PFSK-1 (cell line): ENCODE measurements around the gene FAM24B.

ENCODE experiments used
- FOXP2 ChIP-seq: optimal IDR thresholded peaks from 2 replicates; pipeline ENCODE3; 2011; ENCODE audit warnings: borderline replicate concordance, control low read depth, inconsistent platforms; ENCODE audit not compliant: insufficient read depth; ENCODE audit errors: extremely low read length, extremely low read depth
- POLR2AphosphoS5 ChIP-seq: IDR thresholded peaks from 2 replicates; pipeline ENCODE4 v1.6.1; 2012; ENCODE audit warnings: low read depth, mild to moderate bottlenecking, control low read depth, low read length, moderate library complexity
- SIN3A ChIP-seq: IDR thresholded peaks from 2 replicates; pipeline ENCODE4 v1.6.1; 2012; ENCODE audit warnings: mild to moderate bottlenecking, low read length, moderate library complexity, borderline replicate concordance; ENCODE audit not compliant: insufficient read depth
- TAF1 ChIP-seq: IDR thresholded peaks from 2 replicates; pipeline ENCODE4 v1.6.1; 2012; ENCODE audit warnings: low read length, control low read depth, borderline replicate concordance; ENCODE audit not compliant: insufficient read depth
- TF ChIP-seq, protein P1 (sequence below), 2 experiments: IDR thresholded peaks; 2 replicates each; pipeline versions ENCODE4 v1.6.1 to v1.8.0; 2011 to 2012; ENCODE audit warnings: low read depth in 2 of 2, low read length in 2 of 2, control low read depth in 1 of 2, inconsistent platforms in 1 of 2, mild to moderate bottlenecking in 1 of 2, moderate library complexity in 1 of 2; ENCODE audit not compliant: insufficient read depth in 1 of 2

FAM24B gene

GRCh38 chr10:122839505-122839904 lies 39.9 kb downstream of the FAM24B start:
- TF ChIP-seq SIN3A, result no peak
- TF ChIP-seq POLR2AphosphoS5, result no peak
- TF ChIP-seq, protein P1, sequence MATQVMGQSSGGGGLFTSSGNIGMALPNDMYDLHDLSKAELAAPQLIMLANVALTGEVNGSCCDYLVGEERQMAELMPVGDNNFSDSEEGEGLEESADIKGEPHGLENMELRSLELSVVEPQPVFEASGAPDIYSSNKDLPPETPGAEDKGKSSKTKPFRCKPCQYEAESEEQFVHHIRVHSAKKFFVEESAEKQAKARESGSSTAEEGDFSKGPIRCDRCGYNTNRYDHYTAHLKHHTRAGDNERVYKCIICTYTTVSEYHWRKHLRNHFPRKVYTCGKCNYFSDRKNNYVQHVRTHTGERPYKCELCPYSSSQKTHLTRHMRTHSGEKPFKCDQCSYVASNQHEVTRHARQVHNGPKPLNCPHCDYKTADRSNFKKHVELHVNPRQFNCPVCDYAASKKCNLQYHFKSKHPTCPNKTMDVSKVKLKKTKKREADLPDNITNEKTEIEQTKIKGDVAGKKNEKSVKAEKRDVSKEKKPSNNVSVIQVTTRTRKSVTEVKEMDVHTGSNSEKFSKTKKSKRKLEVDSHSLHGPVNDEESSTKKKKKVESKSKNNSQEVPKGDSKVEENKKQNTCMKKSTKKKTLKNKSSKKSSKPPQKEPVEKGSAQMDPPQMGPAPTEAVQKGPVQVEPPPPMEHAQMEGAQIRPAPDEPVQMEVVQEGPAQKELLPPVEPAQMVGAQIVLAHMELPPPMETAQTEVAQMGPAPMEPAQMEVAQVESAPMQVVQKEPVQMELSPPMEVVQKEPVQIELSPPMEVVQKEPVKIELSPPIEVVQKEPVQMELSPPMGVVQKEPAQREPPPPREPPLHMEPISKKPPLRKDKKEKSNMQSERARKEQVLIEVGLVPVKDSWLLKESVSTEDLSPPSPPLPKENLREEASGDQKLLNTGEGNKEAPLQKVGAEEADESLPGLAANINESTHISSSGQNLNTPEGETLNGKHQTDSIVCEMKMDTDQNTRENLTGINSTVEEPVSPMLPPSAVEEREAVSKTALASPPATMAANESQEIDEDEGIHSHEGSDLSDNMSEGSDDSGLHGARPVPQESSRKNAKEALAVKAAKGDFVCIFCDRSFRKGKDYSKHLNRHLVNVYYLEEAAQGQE (IDR thresholded peaks at IDR 0.05; ENCODE audit: insufficient read depth in 1 of 2, low read depth in 2 of 2, low read length in 2 of 2), result no peak
- no peak for TF ChIP-seq TAF1
- no peak for TF ChIP-seq FOXP2

- TF ChIP-seq SIN3A (no peak), FOXP2 (no peak), POLR2AphosphoS5 (no peak), TAF1 (no peak)
- TF ChIP-seq, protein P1 (IDR thresholded peaks at IDR 0.05; ENCODE audit: insufficient read depth in 1 of 2, low read depth in 2 of 2, low read length in 2 of 2), result no peak
Measured at GRCh38 chr10:122838880-122839279, 40.5 kb downstream of the FAM24B start.

- TF ChIP-seq TAF1 (no peak), POLR2AphosphoS5 (no peak), FOXP2 (no peak), SIN3A (no peak)
- TF ChIP-seq, protein P1 (IDR thresholded peaks at IDR 0.05; ENCODE audit: insufficient read depth in 1 of 2, low read depth in 2 of 2, low read length in 2 of 2), result no peak
Measured at GRCh38 chr10:122835908-122836307, 43.5 kb downstream of the FAM24B start.

DNA sequence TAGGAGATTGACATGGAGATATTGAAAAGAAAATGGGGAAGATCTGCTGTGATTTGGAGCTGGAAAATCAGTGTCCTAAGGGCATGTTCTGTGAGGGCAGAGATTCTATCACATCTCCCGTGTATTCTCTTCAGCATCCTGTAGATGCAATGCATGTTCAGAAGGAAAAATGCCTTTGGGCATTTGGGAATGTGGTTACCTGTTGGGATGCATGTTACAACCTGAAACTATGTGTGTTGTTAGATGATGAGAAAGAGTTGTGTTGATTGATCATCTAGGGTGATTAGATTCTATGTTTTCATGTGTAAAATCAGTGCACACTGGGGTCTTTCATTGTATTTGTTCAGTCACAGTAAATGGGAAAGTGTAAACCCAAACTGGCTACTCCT lies 48.4 kb downstream of the FAM24B start:
- TF ChIP-seq, protein P1 (IDR thresholded peaks at IDR 0.05; ENCODE audit: insufficient read depth in 1 of 2, low read depth in 2 of 2, low read length in 2 of 2), result no peak
- no peak for TF ChIP-seq TAF1
- TF ChIP-seq SIN3A, result no peak
- no peak for TF ChIP-seq POLR2AphosphoS5
- no peak for TF ChIP-seq FOXP2

- no peak for TF ChIP-seq FOXP2
- no peak for TF ChIP-seq SIN3A
- no peak for TF ChIP-seq TAF1
- no peak for TF ChIP-seq POLR2AphosphoS5
- TF ChIP-seq, protein P1 (IDR thresholded peaks at IDR 0.05; ENCODE audit: insufficient read depth in 1 of 2, low read depth in 2 of 2, low read length in 2 of 2), result no peak
Measured at GRCh38 chr10:122830273-122830964, 49.0 kb downstream of the FAM24B start.
